OCI-LY3 (cell line): ENCODE measurements around the gene CREB3L1.
A peak's percentile ranks its signal among the peaks of the same experiment; 100 is the strongest.

ENCODE experiments used
- H2AFZ ChIP-seq: fragments of 200-600, 300-600 bp; shearing (Covaris generic); 2 replicates; pipeline ENCODE4 v1.6.0; 2014; ENCODE audit warnings: antibody characterized with exemption, low read depth, low read length
- H3K27ac ChIP-seq: fragments of 200-600, 300-600 bp; sonication (generic); 2 replicates; pipeline ENCODE4 v1.5.1; 2014; ENCODE audit warnings: mild to moderate bottlenecking, low read length, moderate library complexity, mixed read lengths
- H3K27me3 ChIP-seq: fragments of 200-600, 300-600 bp; sonication (generic); 2 replicates; pipeline ENCODE4 v1.6.1; 2014; ENCODE audit warnings: low read depth, low read length, mixed read lengths
- H3K36me3 ChIP-seq: fragments of 200-600, 300-600 bp; sonication (generic); replicated peaks from 2 replicates; pipeline ENCODE3; 2014; ENCODE audit warnings: low read depth, low read length, mixed read lengths
- H3K4me1 ChIP-seq: fragments of 300-600, 200-600 bp; sonication (generic); 2 replicates; pipeline ENCODE4 v1.6.1; 2014; ENCODE audit warnings: low read length, mixed read lengths
- H3K4me2 ChIP-seq: fragments of 200-600, 300-600 bp; sonication (generic); 2 replicates; pipeline ENCODE4 v1.6.1; 2014; ENCODE audit warnings: low read length, mixed read lengths
- H3K4me3 ChIP-seq: fragments of 300-600, 200-600 bp; sonication (generic); 2 replicates; pipeline ENCODE4 v1.5.1; 2014; ENCODE audit warnings: antibody characterized with exemption, mild to moderate bottlenecking, low read length, moderate library complexity
- H3K79me2 ChIP-seq: fragments of 300-600, 200-600 bp; shearing (Covaris generic); 2 replicates; pipeline ENCODE4 v1.6.1; 2014; ENCODE audit warnings: mild to moderate bottlenecking, low read length, mixed read lengths
- H3K9ac ChIP-seq: fragments of 300-600, 200-600 bp; shearing (Covaris generic); 2 replicates; pipeline ENCODE4 v1.6.0; 2014; ENCODE audit warnings: mild to moderate bottlenecking, low read length, moderate library complexity
- H3K9me3 ChIP-seq: fragments of 200-600, 300-600 bp; shearing (Covaris generic); 2 replicates; pipeline ENCODE4 v1.6.1; 2014; ENCODE audit warnings: low read length, mixed read lengths; ENCODE audit not compliant: insufficient read depth
- H4K20me1 ChIP-seq: fragments of 200-600, 300-600 bp; sonication (generic); 2 replicates; pipeline ENCODE4 v1.6.1; 2016; ENCODE audit warnings: low read length, mixed read lengths; ENCODE audit not compliant: insufficient read depth
- CTCF ChIP-seq: fragments of 200-600, 300-600 bp; sonication (generic); IDR thresholded peaks from 2 replicates; pipeline ENCODE4 v1.5.1; 2014; ENCODE audit warnings: antibody characterized with exemption, low read length, low read depth
- EZH2phosphoT487 ChIP-seq: fragments of 200-600 bp; shearing (Covaris generic); IDR thresholded peaks from 2 replicates; pipeline ENCODE4 v1.6.1; 2018; ENCODE audit warnings: antibody characterized with exemption, mixed run types, low read depth

Gene CREB3L1

GRCh38 chr11:46342239-46342638 lies 64.8 kb downstream of the CREB3L1 start:
- no peak overlapping the region for H3K4me2 ChIP-seq
- no peaks in the 10 kb centered on the region for H3K79me2 ChIP-seq
- no peaks in the 10 kb centered on the region for H3K9me3 ChIP-seq
- H3K4me3 ChIP-seq = no peak overlapping the region
- no peak overlapping the region for H2AFZ ChIP-seq
- peaks cover 19% of the 10 kb centered on the region for H3K27me3 ChIP-seq
- no peak overlapping the region for H3K27ac ChIP-seq
- no peak overlapping the region for H3K9ac ChIP-seq
- no peaks in the 10 kb centered on the region for H4K20me1 ChIP-seq
- TF ChIP-seq EZH2phosphoT487 = no peak
- no peak for TF ChIP-seq CTCF
- no peaks in the 10 kb centered on the region for H3K36me3 ChIP-seq
- peaks cover 22% of the 10 kb centered on the region for H3K4me1 ChIP-seq

- H3K9me3 ChIP-seq = no peaks in the 10 kb centered on the region
- no peak overlapping the region for H3K9ac ChIP-seq
- H3K27ac ChIP-seq = no peak overlapping the region
- H3K27me3 ChIP-seq = peaks cover 19% of the 10 kb centered on the region
- H3K4me1 ChIP-seq = peaks cover 26% of the 10 kb centered on the region
- no peaks in the 10 kb centered on the region for H3K36me3 ChIP-seq
- no peak overlapping the region for H3K4me2 ChIP-seq
- H4K20me1 ChIP-seq = peaks cover 5% of the 10 kb centered on the region; the same call in 1 of the 2 replicates
- no peak overlapping the region for H3K4me3 ChIP-seq
- H3K79me2 ChIP-seq = peaks cover 10% of the 10 kb centered on the region
- TF ChIP-seq EZH2phosphoT487 (no peak), CTCF (no peak)
- no peak overlapping the region for H2AFZ ChIP-seq
These were observed 66.1 kb downstream of the CREB3L1 start for GRCh38 chr11:46343520-46343919.

- Histone ChIP-seq H3K36me3 (peaks cover 3% of the 10 kb centered on the region), H3K79me2 (peaks cover 25% of the 10 kb centered on the region), H3K9ac (peak overlapping the region; percentile 77), H3K4me2 (peak overlapping the region; percentile 85), H3K27me3 (peaks cover 19% of the 10 kb centered on the region), H4K20me1 (peaks cover 6% of the 10 kb centered on the region; the same call in 1 of the 2 replicates), H3K4me1 (peaks cover 34% of the 10 kb centered on the region), H3K9me3 (no peaks in the 10 kb centered on the region), H3K27ac (no peak overlapping the region), H2AFZ (peak overlapping the region; percentile 76), H3K4me3 (peak overlapping the region; percentile 89)
- TF ChIP-seq CTCF = no peak
- no peak for TF ChIP-seq EZH2phosphoT487
These were observed 67.7 kb downstream of the CREB3L1 start for GRCh38 chr11:46345131-46345597.

- Histone ChIP-seq H4K20me1 (peaks cover 6% of the 10 kb centered on the region; the same call in 1 of the 2 replicates), H3K4me3 (peak overlapping the region; percentile 89), H3K27me3 (peaks cover 19% of the 10 kb centered on the region), H3K4me1 (peaks cover 34% of the 10 kb centered on the region), H3K27ac (no peak overlapping the region), H2AFZ (peak overlapping the region; percentile 76; the same call in 1 of the 2 replicates), H3K4me2 (peak overlapping the region; percentile 85), H3K36me3 (peaks cover 3% of the 10 kb centered on the region), H3K9ac (peak overlapping the region; percentile 77), H3K9me3 (no peaks in the 10 kb centered on the region), H3K79me2 (peaks cover 31% of the 10 kb centered on the region)
- no peak for TF ChIP-seq CTCF
- no peak for TF ChIP-seq EZH2phosphoT487
These were observed 68.5 kb downstream of the CREB3L1 start for GRCh38 chr11:46345881-46346484.
